HEK293T (cell line): ENCODE results near the gene CCR1.

Experiments
- CTCF ChIA-PET: fragments of 350-600 bp; formaldehyde crosslinking; extraction: SDS; loops from one replicate; lab custom pipeline; 2021; ENCODE audit warnings: antibody characterized with exemption, inconsistent platforms; lab: Yijun Ruan, JAX
- POLR2A ChIA-PET: fragments of 350-600 bp; formaldehyde crosslinking; extraction: SDS; loops from one replicate; lab custom pipeline; 2020; ENCODE audit warnings: antibody characterized with exemption, inconsistent platforms; lab: Yijun Ruan, JAX
- DNase-seq: peaks from one replicate; pipeline ENCODE4 v3.0.0; 2012; ENCODE audit warnings: mixed read lengths; ENCODE audit errors: extremely low spot score
- ARNT ChIP-seq: fragments of 450-650 bp; IDR thresholded peaks from 2 replicates; pipeline ENCODE4 v1.6.1; 2017; ENCODE audit warnings: mild to moderate bottlenecking
- BHLHE40 ChIP-seq: fragments of 450-650 bp; IDR thresholded peaks from 2 replicates; pipeline ENCODE4 v1.6.1; 2016; ENCODE audit warnings: mild to moderate bottlenecking, moderate library complexity, borderline replicate concordance
- CTBP1 ChIP-seq: fragments of 450-650 bp; IDR thresholded peaks from 2 replicates; pipeline ENCODE4 v1.6.1; 2016; ENCODE audit warnings: borderline replicate concordance
- ELF4 ChIP-seq: fragments of 450-650 bp; IDR thresholded peaks from 2 replicates; pipeline ENCODE4 v1.6.1; 2017; ENCODE audit warnings: antibody characterized with exemption
- FOXA1 ChIP-seq: fragments of 450-650 bp; IDR thresholded peaks from 2 replicates; pipeline ENCODE4 v1.6.1; 2016; ENCODE audit warnings: mild to moderate bottlenecking
- FOXK2 ChIP-seq: fragments of 450-650 bp; IDR thresholded peaks from 2 replicates; pipeline ENCODE4 v1.6.1; 2016; ENCODE audit warnings: mild to moderate bottlenecking
- FOXM1 ChIP-seq: fragments of 450-650 bp; IDR thresholded peaks from 2 replicates; pipeline ENCODE4 v1.6.1; 2017; ENCODE audit warnings: mild to moderate bottlenecking, borderline replicate concordance
- HDGF ChIP-seq: fragments of 450-650 bp; IDR thresholded peaks from 2 replicates; pipeline ENCODE4 v1.6.1; 2017; ENCODE audit warnings: antibody characterized with exemption, borderline replicate concordance
- L3MBTL2 ChIP-seq: fragments of 450-650 bp; conservative IDR thresholded peaks from 2 replicates; pipeline ENCODE4 v1.6.1; 2016; ENCODE audit warnings: mild to moderate bottlenecking
- LEF1 ChIP-seq: fragments of 450-650 bp; IDR thresholded peaks from 2 replicates; pipeline ENCODE4 v1.6.1; 2017; ENCODE audit warnings: mild to moderate bottlenecking, borderline replicate concordance
- NFRKB ChIP-seq: fragments of 450-650 bp; IDR thresholded peaks from 2 replicates; pipeline ENCODE4 v1.6.1; 2016; ENCODE audit warnings: mild to moderate bottlenecking, moderate library complexity
- SP1 ChIP-seq: fragments of 450-650 bp; IDR thresholded peaks from 2 replicates; pipeline ENCODE4 v1.6.1; 2017
- SUZ12 ChIP-seq: fragments of 450-650 bp; IDR thresholded peaks from 2 replicates; pipeline ENCODE4 v1.6.1; 2016; ENCODE audit warnings: mild to moderate bottlenecking
- TARDBP ChIP-seq: fragments of 450-650 bp; IDR thresholded peaks from 2 replicates; pipeline ENCODE4 v1.6.1; 2016
- ZNF384 ChIP-seq: fragments of 450-650 bp; IDR thresholded peaks from 2 replicates; pipeline ENCODE4 v1.6.1; 2016
- TF ChIP-seq, protein P1 (sequence below): fragments of 450-650 bp; IDR thresholded peaks from 2 replicates; pipeline ENCODE4 v1.6.1; 2016

CCR1 gene

GRCh38 chr3:46191730-46192129, 16.4 kb downstream of the CCR1 start:
- POLR2A ChIA-PET = no interaction called here
- CTCF ChIA-PET = no interaction called here

DNA sequence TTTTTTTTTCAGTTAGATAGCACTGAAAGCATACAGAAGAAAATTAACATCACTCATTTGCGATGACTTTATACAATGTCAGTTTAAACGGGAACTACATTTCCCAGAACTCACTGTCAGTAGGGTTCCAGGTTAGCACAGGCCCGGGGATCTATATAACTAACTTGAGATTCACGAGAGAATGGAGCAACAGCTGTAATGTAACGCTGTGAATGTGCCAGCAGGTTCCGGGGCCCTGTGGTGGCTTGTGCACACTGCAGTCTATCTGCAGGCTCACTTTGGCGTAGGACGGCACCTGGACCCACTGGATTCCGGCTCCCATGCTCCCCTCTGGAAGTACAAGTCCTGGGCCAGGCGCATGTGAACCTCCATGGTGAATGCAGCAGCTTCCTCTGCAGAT, 19.4 kb downstream of the CCR1 start:
- CTCF ChIA-PET = no interaction called here

More at GRCh38 chr3:46191730-46192129, 16.4 kb downstream of the CCR1 start:
- DNase-seq = no peak
- TF ChIP-seq LEF1 (no peak), HDGF (no peak), L3MBTL2 (no peak), SP1 (no peak), ZNF384 (no peak), TARDBP (no peak), FOXM1 (no peak), ARNT (no peak), CTBP1 (no peak), NFRKB (no peak), ELF4 (no peak)
- TF ChIP-seq, protein P1, sequence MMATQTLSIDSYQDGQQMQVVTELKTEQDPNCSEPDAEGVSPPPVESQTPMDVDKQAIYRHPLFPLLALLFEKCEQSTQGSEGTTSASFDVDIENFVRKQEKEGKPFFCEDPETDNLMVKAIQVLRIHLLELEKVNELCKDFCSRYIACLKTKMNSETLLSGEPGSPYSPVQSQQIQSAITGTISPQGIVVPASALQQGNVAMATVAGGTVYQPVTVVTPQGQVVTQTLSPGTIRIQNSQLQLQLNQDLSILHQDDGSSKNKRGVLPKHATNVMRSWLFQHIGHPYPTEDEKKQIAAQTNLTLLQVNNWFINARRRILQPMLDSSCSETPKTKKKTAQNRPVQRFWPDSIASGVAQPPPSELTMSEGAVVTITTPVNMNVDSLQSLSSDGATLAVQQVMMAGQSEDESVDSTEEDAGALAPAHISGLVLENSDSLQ = no peak

GRCh38 chr3:46187876-46188275, 20.2 kb downstream of the CCR1 start:
- CTCF ChIA-PET = no interaction called here
- DNase-seq = no peak
- POLR2A ChIA-PET = no interaction called here
- TF ChIP-seq ZNF384 (no peak), BHLHE40 (no peak), FOXA1 (no peak), NFRKB (no peak), LEF1 (no peak), TARDBP (no peak), HDGF (no peak), FOXK2 (no peak), L3MBTL2 (no peak), ELF4 (no peak), FOXM1 (no peak), SP1 (no peak), ARNT (no peak), CTBP1 (no peak), SUZ12 (no peak)
- TF ChIP-seq, protein P1 = no peak

More for the DNA sequence above, 19.4 kb downstream of the CCR1 start:
- TF ChIP-seq L3MBTL2 (no peak), FOXK2 (no peak), BHLHE40 (no peak), ELF4 (no peak), FOXM1 (no peak), NFRKB (no peak)
- TF ChIP-seq, protein P1 = no peak
- DNase-seq = no peak
- POLR2A ChIA-PET = no interaction called here

DNA sequence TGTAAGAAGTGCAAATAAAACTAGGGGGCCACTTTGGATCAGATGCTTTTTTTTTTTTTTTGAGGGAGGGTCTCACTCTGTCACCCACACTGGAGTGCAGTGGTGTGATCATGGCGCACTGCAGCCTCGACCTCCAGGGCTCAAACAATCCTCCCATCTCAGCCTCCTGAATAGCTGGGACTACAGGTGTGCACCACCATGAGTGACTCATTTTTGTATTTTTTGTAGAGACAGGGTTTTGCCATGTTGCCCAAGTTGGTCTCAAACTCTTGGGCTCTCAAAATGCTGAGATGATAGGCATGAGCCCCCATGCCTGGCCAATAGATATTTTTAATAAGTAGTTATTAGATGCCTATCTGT, 20.8 kb downstream of the CCR1 start:
- no peak for DNase-seq
- TF ChIP-seq FOXA1 = no peak
- TF ChIP-seq FOXK2 = no peak
- TF ChIP-seq SUZ12 = no peak
- TF ChIP-seq NFRKB = no peak
- no peak for TF ChIP-seq ZNF384
- TF ChIP-seq SP1 = no peak
- TF ChIP-seq, protein P1 = no peak
- no peak for TF ChIP-seq FOXM1
- no peak for TF ChIP-seq LEF1
- no peak for TF ChIP-seq HDGF
- TF ChIP-seq L3MBTL2 = no peak
- no peak for TF ChIP-seq ARNT
- no peak for TF ChIP-seq BHLHE40
- TF ChIP-seq TARDBP = no peak
- no peak for TF ChIP-seq ELF4
- TF ChIP-seq CTBP1 = no peak
- ChIA-PET POLR2A (no interaction called here), CTCF (no interaction called here)

- ChIA-PET CTCF (interaction anchor here (0.5 kb wide), 1 partner anchor 197 kb away, joined by 3 read pairs; no protein-coding TSS in a partner anchor), POLR2A (no interaction called here)
- no peak for DNase-seq
- TF ChIP-seq NFRKB (no peak), LEF1 (no peak), ARNT (no peak), FOXK2 (no peak), TARDBP (no peak), BHLHE40 (no peak), FOXM1 (no peak), SP1 (no peak), FOXA1 (no peak)
- TF ChIP-seq, protein P1 = no peak
Observed at GRCh38 chr3:46186471-46187340, 21.4 kb downstream of the CCR1 start.
